ENCODE data around the gene SLC22A31.
"Not testable (repeated sequence)": the region's sequence is repeated elsewhere in the genome, so short reads cannot be mapped to it uniquely, and the experiment has no call there.

SLC22A31 gene

GRCh38 chr16:89170346-89171215 is 29.8 kb downstream of the SLC22A31 start:
- peaks cover 9% of the 10 kb centered on the region for H3K27me3 Mint-ChIP-seq
- H3K4me1 Mint-ChIP-seq = peaks cover 12% of the 10 kb centered on the region
- DNase-seq (ENCODE audit: low spot score in 2 of 2) (no peak), ATAC-seq (replicated peaks; ENCODE audit: extremely low read depth, poor library complexity, severe bottlenecking) (no peak)
- peak overlapping the region; percentile 75 for H3K4me3 Mint-ChIP-seq
- H3K36me3 Mint-ChIP-seq (ENCODE audit: insufficient read depth) = peaks cover 4% of the 10 kb centered on the region
- no peaks in the 10 kb centered on the region for H3K9me3 Mint-ChIP-seq
- peak overlapping the region; percentile 60 for H3K27ac Mint-ChIP-seq (ENCODE audit: low read depth)

- Mint-ChIP-seq H3K9me3 (no peaks in the 10 kb centered on the region), H3K36me3 (ENCODE audit: insufficient read depth) (peaks cover 8% of the 10 kb centered on the region), H3K4me1 (peaks cover 12% of the 10 kb centered on the region), H3K27me3 (peaks cover 9% of the 10 kb centered on the region), H3K4me3 (no peak overlapping the region), H3K27ac (ENCODE audit: low read depth) (no peak overlapping the region)
- no peak for ATAC-seq (replicated peaks; ENCODE audit: extremely low read depth, poor library complexity, severe bottlenecking)
- DNase-seq (ENCODE audit: low spot score in 2 of 2) = no peak
Observed at GRCh38 chr16:89169778-89170177, 30.6 kb downstream of the SLC22A31 start.

GRCh38 chr16:89168381-89169189 is 31.8 kb downstream of the SLC22A31 start:
- peaks cover 8% of the 10 kb centered on the region for H3K36me3 Mint-ChIP-seq (ENCODE audit: insufficient read depth)
- peaks cover 9% of the 10 kb centered on the region for H3K27me3 Mint-ChIP-seq
- DNase-seq (ENCODE audit: low spot score in 2 of 2) (no peak), ATAC-seq (replicated peaks; ENCODE audit: extremely low read depth, poor library complexity, severe bottlenecking) (no peak)
- no peaks in the 10 kb centered on the region for H3K9me3 Mint-ChIP-seq
- no peak overlapping the region for H3K27ac Mint-ChIP-seq (ENCODE audit: low read depth)
- no peak overlapping the region for H3K4me3 Mint-ChIP-seq
- peaks cover 12% of the 10 kb centered on the region for H3K4me1 Mint-ChIP-seq

DNA sequence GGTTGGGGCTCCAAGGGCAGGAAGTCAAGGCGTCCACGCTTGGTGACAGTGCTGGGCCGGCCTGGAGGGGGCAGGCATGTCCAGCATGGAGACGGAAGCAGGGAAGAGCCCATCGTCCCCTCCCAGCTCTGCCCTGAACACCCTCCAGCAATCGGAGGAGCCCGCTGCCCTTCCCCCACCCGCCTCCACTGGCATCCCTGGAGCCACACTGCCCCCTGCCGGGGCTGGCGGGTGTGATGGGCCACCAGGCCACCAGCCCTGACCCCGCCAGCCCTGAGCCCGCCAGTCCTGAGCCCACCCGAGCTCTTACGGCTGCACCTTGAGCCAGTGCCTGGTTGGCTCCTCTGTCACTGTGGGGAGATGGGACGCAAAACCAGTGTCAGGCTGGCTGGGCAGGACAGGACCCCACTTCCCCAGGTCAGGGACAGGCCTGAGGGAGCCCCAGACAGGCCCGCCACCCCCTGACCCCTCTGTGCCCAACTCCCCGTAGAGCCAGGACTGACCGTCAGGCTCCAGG is 32.9 kb downstream of the SLC22A31 start:
- DNase-seq (ENCODE audit: low spot score in 2 of 2) (peak; percentile 58 to 81), ATAC-seq (replicated peaks; ENCODE audit: extremely low read depth, poor library complexity, severe bottlenecking) (no peak)
- no peaks in the 10 kb centered on the region for H3K9me3 Mint-ChIP-seq
- H3K4me1 Mint-ChIP-seq = peaks cover 8% of the 10 kb centered on the region
- no peak overlapping the region for H3K4me3 Mint-ChIP-seq
- H3K27me3 Mint-ChIP-seq = peaks cover 9% of the 10 kb centered on the region
- H3K27ac Mint-ChIP-seq (ENCODE audit: low read depth) = no peak overlapping the region
- peaks cover 10% of the 10 kb centered on the region for H3K36me3 Mint-ChIP-seq (ENCODE audit: insufficient read depth)

DNA sequence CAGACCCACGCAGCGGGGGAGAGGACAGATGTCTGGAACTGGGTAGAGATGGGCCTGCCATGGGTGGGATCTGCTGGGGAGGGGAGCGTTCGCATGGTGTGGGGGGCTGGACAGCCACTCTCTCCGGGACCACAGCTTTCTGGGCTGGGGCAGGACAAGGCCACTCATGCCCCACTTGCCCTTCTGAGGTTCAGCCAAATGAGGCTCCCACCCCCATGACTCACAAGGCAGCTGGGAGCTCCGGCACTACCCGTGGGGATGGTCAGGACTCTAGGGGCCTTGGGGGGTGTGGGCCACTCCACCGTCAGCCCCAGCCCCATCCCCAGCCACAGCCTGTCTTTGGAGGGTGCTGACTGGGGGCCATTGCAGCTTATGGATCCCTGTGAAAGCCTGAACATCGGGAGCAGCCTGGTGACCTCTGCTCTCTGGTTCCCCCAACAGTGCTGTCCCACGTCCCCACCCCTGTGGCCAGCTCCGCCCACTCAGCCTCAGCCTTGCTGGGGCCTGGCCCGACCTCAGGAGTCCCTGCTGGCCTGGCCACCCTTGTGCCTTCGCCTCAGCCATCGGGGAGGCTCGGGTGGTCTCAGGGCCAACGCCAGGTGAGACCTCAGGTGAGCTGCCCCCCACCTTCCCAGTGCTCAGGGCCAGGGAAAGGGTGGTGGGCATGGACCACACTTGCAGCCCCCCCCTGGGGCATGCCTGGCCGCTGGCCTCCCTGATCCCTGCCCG is 33.5 kb downstream of the SLC22A31 start:
- peaks cover 13% of the 10 kb centered on the region for H3K36me3 Mint-ChIP-seq (ENCODE audit: insufficient read depth)
- DNase-seq (ENCODE audit: low spot score in 2 of 2) (no peak), ATAC-seq (replicated peaks; ENCODE audit: extremely low read depth, poor library complexity, severe bottlenecking) (no peak)
- no peaks in the 10 kb centered on the region for H3K9me3 Mint-ChIP-seq
- no peak overlapping the region for H3K27ac Mint-ChIP-seq (ENCODE audit: low read depth)
- H3K4me1 Mint-ChIP-seq = peaks cover 8% of the 10 kb centered on the region
- peaks cover 9% of the 10 kb centered on the region for H3K27me3 Mint-ChIP-seq
- H3K4me3 Mint-ChIP-seq = no peak overlapping the region

DNA sequence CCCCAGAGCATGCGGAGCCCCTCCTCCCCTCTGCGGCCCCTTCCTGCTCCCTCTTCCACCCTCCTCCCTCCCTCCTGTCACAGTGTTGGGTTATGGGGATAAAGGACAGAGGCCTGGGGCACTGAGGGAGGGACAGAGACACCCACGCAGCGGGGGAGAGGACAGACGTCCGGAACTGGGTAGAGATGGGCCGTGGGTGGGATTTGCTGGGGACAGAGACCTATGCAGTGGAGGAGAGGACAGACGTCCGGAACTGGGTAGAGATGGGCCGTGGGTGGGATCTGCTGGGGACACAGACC is 34.7 kb downstream of the SLC22A31 start:
- ATAC-seq (replicated peaks; ENCODE audit: extremely low read depth, poor library complexity, severe bottlenecking); H3K4me1 Mint-ChIP-seq; H3K27me3 Mint-ChIP-seq; H3K9me3 Mint-ChIP-seq; H3K27ac Mint-ChIP-seq (ENCODE audit: low read depth); DNase-seq (ENCODE audit: low spot score in 2 of 2); H3K4me3 Mint-ChIP-seq: not testable (repeated sequence)
- H3K36me3 Mint-ChIP-seq (ENCODE audit: insufficient read depth) = peaks cover 13% of the 10 kb centered on the region

DNA sequence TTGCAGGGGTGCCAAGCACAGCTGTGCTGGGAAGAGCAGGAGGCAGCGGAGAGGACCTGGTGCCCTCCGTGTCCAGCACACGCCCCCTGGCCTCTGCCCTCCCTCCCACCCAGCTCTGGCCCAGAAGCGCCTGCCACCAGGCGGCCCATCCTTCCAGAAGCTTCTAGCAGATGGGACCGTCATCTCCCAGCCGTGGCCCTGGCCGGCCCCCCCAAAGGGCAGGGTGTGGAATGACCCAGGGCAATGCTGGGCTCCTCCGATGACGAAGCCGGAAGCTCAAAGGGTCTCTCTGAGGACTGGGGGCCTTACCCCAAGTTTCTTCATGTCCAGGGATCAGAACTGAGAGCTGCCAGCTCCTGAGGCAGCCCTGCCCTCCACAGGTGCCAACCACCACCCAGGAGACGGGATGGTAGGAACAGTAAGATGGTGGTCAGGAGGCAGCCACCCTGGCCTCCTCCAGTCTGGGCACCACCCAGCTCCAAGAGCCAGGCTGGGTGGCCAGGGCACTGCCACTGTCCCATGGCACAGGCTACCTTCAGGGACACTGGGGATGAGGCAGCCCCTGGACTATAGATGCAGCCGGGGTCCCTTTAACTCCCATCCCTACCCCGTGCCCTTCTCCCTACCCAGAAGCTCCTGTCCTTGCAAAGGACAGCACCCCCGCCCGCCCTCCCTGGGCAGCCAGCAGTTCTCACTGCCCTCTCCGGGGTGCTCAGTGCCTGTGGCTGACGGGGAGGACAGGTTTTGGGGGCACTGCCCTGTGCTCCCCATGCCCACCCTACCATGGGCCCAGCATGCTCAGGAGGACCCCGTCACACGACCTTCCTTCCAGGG is 35.3 kb downstream of the SLC22A31 start:
- Mint-ChIP-seq H3K27ac (ENCODE audit: low read depth) (no peak overlapping the region), H3K9me3 (no peaks in the 10 kb centered on the region), H3K4me3 (no peak overlapping the region), H3K27me3 (peaks cover 9% of the 10 kb centered on the region), H3K36me3 (ENCODE audit: insufficient read depth) (peaks cover 12% of the 10 kb centered on the region), H3K4me1 (no peaks in the 10 kb centered on the region)
- ATAC-seq (replicated peaks; ENCODE audit: extremely low read depth, poor library complexity, severe bottlenecking) (no peak), DNase-seq (ENCODE audit: low spot score in 2 of 2) (no peak)

- H3K36me3 Mint-ChIP-seq (ENCODE audit: insufficient read depth) = peaks cover 12% of the 10 kb centered on the region
- H3K27ac Mint-ChIP-seq (ENCODE audit: low read depth) = no peak overlapping the region
- H3K4me3 Mint-ChIP-seq = no peak overlapping the region
- ATAC-seq (replicated peaks; ENCODE audit: extremely low read depth, poor library complexity, severe bottlenecking) = no peak
- DNase-seq (ENCODE audit: low spot score in 2 of 2) = no peak
- H3K27me3 Mint-ChIP-seq = peaks cover 9% of the 10 kb centered on the region
- H3K4me1 Mint-ChIP-seq = no peaks in the 10 kb centered on the region
- no peaks in the 10 kb centered on the region for H3K9me3 Mint-ChIP-seq
Observed at GRCh38 chr16:89164436-89164835, 35.9 kb downstream of the SLC22A31 start.

DNA sequence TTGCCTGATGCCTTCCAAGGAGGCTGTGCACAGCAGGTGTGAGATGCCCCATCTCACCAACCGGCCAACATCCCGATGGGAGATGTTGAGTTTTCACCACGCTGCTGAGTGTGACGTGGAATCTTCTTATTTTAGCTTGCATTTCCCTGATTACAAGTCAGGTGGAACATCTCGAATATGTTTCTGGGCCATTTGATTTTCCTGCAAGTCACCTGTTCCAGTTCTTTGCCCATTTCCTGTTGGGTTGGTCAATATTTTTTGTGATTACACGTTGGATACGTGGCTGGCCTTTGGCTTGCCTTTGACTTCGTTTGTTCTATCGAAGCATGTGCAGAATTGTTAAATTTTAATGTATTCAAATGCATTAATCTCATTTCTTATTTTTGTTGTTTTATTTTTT is 37.0 kb downstream of the SLC22A31 start:
- DNase-seq (ENCODE audit: low spot score in 2 of 2) (no peak), ATAC-seq (replicated peaks; ENCODE audit: extremely low read depth, poor library complexity, severe bottlenecking) (no peak)
- Mint-ChIP-seq H3K4me1 (no peaks in the 10 kb centered on the region), H3K27me3 (no peaks in the 10 kb centered on the region), H3K36me3 (ENCODE audit: insufficient read depth) (peaks cover 12% of the 10 kb centered on the region), H3K27ac (ENCODE audit: low read depth) (no peak overlapping the region), H3K9me3 (no peaks in the 10 kb centered on the region), H3K4me3 (no peak overlapping the region)

GRCh38 chr16:89161763-89162713 is 38.3 kb downstream of the SLC22A31 start:
- H3K36me3 Mint-ChIP-seq (ENCODE audit: insufficient read depth) = peaks cover 11% of the 10 kb centered on the region
- no peak overlapping the region for H3K4me3 Mint-ChIP-seq
- H3K27me3 Mint-ChIP-seq = no peaks in the 10 kb centered on the region
- no peak overlapping the region for H3K27ac Mint-ChIP-seq (ENCODE audit: low read depth)
- DNase-seq (ENCODE audit: low spot score in 2 of 2) (no peak), ATAC-seq (replicated peaks; ENCODE audit: extremely low read depth, poor library complexity, severe bottlenecking) (no peak)
- no peaks in the 10 kb centered on the region for H3K4me1 Mint-ChIP-seq
- no peaks in the 10 kb centered on the region for H3K9me3 Mint-ChIP-seq

- H3K27me3 Mint-ChIP-seq = no peaks in the 10 kb centered on the region
- no peak overlapping the region for H3K4me3 Mint-ChIP-seq
- no peak overlapping the region for H3K27ac Mint-ChIP-seq (ENCODE audit: low read depth)
- H3K4me1 Mint-ChIP-seq = no peaks in the 10 kb centered on the region
- peaks cover 11% of the 10 kb centered on the region for H3K36me3 Mint-ChIP-seq (ENCODE audit: insufficient read depth)
- no peaks in the 10 kb centered on the region for H3K9me3 Mint-ChIP-seq
- DNase-seq (ENCODE audit: low spot score in 2 of 2) (no peak), ATAC-seq (replicated peaks; ENCODE audit: extremely low read depth, poor library complexity, severe bottlenecking) (no peak)
Observed at GRCh38 chr16:89160977-89161701, 39.2 kb downstream of the SLC22A31 start.

Measured in central memory CD8-positive, alpha-beta T cell (primary cell).